ENCODE measurements around the gene MAPK8IP3.

GRCh38 chr16:1708083-1708767, 2.2 kb downstream of the MAPK8IP3 start:
- TF ChIP-seq POLR2A (IDR thresholded peaks at IDR 0.05; ENCODE audit: low read length) (no peak), GATA1 (IDR thresholded peaks at IDR 0.05; ENCODE audit: low read depth, low read length) (no peak)

All from erythroblast (primary cell).